Activated CD8-positive, alpha-beta T cell treated with anti-CD3 and anti-CD28 coated beads for 36 hours (primary cell): ENCODE results near the gene AGRN. TPM values are rescaled to one million over a fixed set of nuclear protein-coding genes. Genes with fewer than 3 reads are reported as not detected.
"Not testable (repeated sequence)": the region's sequence is repeated elsewhere in the genome, so short reads cannot be mapped to it uniquely, and the experiment has no call there.

Experiments used
- ATAC-seq: fragments of 200-7000 bp; cut with Tn5 transposase; one replicate; pipeline ENCODE4 v1.10.0; 2021; ENCODE audit warnings: mild to moderate bottlenecking, moderate library complexity
- CTCF ChIA-PET: fragments of 350-600 bp; sonication (Branson Sonifier 250); formaldehyde crosslinking; loops from one replicate; lab custom pipeline; 2021; ENCODE audit warnings: antibody characterized with exemption; lab: Charles Lee
- POLR2A ChIA-PET: fragments of 350-600 bp; sonication (Branson Sonifier 250); formaldehyde crosslinking; loops from one replicate; lab custom pipeline; 2021; ENCODE audit warnings: antibody characterized with exemption; lab: Charles Lee
- DNase-seq: peaks from one replicate; pipeline ENCODE4 v3.0.0-alpha.2; 2020
- H3K27ac Mint-ChIP-seq: one replicate; pipeline ENCODE4 v1.8.0; 2021; ENCODE audit warnings: mild to moderate bottlenecking, mixed read lengths
- H3K27me3 Mint-ChIP-seq: one replicate; pipeline ENCODE4 v1.8.0; 2021; ENCODE audit warnings: mixed read lengths
- H3K36me3 Mint-ChIP-seq: one replicate; pipeline ENCODE4 v1.8.0; 2021; ENCODE audit warnings: low read depth, mixed read lengths
- H3K4me1 Mint-ChIP-seq: one replicate; pipeline ENCODE4 v1.8.0; 2021; ENCODE audit warnings: low read depth, mixed read lengths
- H3K4me3 Mint-ChIP-seq: one replicate; pipeline ENCODE4 v1.8.0; 2021; ENCODE audit warnings: mild to moderate bottlenecking, moderate library complexity, mixed read lengths
- H3K9me3 Mint-ChIP-seq: one replicate; pipeline ENCODE4 v1.8.0; 2021; ENCODE audit warnings: mixed read lengths
- intact Hi-C: fragments of 100-400 bp; cut with micrococcal nuclease; formaldehyde crosslinking; loops from one replicate; pipeline ENCODE4 v1.10.0; 2022
- total RNA-seq, 2 experiments: library from RNA; stranded (reverse); gene quantifications; one replicate each; pipeline ENCODE4 v1.2.3, GENCODE V29; 2021
- TF ChIP-seq, protein P1 (sequence below): fragments of 200-600 bp; IDR thresholded peaks from one replicate; pipeline ENCODE4 v1.8.0; 2022; ENCODE audit warnings: antibody characterized with exemption, mild to moderate bottlenecking

AGRN gene
- total RNA-seq, 2 experiments from 2014 or later, result 64.9 to 68.0 TPM

DNA sequence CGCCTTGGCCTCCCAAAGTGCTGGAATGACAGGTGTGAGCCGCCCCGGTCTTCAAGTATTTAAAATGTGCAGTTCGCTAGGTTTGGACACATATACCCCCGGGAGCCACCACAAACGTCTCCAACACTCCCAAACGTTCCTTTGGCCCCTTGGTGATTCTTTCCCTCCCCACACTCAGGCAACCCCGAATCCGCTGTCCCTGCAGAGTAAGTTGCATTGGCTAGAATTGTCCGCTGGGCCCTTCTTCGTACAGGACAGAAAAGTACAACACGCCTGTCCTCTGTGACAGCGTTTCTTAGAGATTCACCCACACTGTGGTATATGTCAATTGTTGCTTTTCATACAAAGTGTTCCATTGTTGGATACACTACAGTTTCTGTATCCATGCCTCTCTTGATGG, 34.8 kb upstream of the AGRN start:
- H3K36me3 Mint-ChIP-seq, result no peaks in the 10 kb centered on the region
- H3K27ac Mint-ChIP-seq, result no peak overlapping the region
- TF ChIP-seq, protein P1, sequence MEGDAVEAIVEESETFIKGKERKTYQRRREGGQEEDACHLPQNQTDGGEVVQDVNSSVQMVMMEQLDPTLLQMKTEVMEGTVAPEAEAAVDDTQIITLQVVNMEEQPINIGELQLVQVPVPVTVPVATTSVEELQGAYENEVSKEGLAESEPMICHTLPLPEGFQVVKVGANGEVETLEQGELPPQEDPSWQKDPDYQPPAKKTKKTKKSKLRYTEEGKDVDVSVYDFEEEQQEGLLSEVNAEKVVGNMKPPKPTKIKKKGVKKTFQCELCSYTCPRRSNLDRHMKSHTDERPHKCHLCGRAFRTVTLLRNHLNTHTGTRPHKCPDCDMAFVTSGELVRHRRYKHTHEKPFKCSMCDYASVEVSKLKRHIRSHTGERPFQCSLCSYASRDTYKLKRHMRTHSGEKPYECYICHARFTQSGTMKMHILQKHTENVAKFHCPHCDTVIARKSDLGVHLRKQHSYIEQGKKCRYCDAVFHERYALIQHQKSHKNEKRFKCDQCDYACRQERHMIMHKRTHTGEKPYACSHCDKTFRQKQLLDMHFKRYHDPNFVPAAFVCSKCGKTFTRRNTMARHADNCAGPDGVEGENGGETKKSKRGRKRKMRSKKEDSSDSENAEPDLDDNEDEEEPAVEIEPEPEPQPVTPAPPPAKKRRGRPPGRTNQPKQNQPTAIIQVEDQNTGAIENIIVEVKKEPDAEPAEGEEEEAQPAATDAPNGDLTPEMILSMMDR, result no peak
- H3K9me3 Mint-ChIP-seq, result no peaks in the 10 kb centered on the region
- no peaks in the 10 kb centered on the region for H3K4me1 Mint-ChIP-seq
- ChIA-PET POLR2A (interaction anchor here (1.5 kb wide), 1 partner anchor 12 kb away, joined by 3 read pairs; no protein-coding TSS in a partner anchor), CTCF (interaction anchor here (0.9 to 4.6 kb wide), 12 partner anchors 8 to 306 kb away, joined by 3 to 37 read pairs (median 8); partner anchors contain the start of gene PLEKHN1)
- H3K4me3 Mint-ChIP-seq, result no peak overlapping the region
- no peak for DNase-seq
- H3K27me3 Mint-ChIP-seq, result peaks cover 33% of the 10 kb centered on the region
- no peak for ATAC-seq
- intact Hi-C loops, result no loop called here

DNA sequence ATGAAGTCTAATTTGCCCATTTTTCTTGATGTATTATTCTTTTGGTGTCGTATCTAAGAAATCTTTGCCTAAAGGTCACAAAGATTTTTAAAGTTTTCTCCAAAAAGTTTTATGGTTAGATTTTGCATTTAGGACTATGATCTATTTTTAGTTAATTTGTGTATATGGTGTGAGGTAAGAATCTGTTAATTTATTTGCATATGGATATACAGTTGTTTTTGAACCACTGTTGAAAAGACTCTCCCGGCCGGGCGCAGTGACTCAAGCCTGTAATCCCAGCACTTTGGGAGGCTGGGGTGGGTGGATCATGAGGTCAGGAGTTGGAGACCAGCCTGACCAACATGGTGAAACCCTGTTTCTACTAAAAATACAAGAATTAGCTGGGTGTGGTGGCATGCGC, 31.9 kb upstream of the AGRN start:
- intact Hi-C loops, ATAC-seq, DNase-seq, H3K9me3 Mint-ChIP-seq, H3K36me3 Mint-ChIP-seq, POLR2A ChIA-PET, H3K4me3 Mint-ChIP-seq, H3K27ac Mint-ChIP-seq: not testable (repeated sequence)
- CTCF ChIA-PET, result interaction anchor here (3.1 kb wide), 1 partner anchor 14 kb away, joined by 22 read pairs; no protein-coding TSS in a partner anchor
- peaks cover 13% of the 10 kb centered on the region for H3K4me1 Mint-ChIP-seq
- peaks cover 41% of the 10 kb centered on the region for H3K27me3 Mint-ChIP-seq

DNA sequence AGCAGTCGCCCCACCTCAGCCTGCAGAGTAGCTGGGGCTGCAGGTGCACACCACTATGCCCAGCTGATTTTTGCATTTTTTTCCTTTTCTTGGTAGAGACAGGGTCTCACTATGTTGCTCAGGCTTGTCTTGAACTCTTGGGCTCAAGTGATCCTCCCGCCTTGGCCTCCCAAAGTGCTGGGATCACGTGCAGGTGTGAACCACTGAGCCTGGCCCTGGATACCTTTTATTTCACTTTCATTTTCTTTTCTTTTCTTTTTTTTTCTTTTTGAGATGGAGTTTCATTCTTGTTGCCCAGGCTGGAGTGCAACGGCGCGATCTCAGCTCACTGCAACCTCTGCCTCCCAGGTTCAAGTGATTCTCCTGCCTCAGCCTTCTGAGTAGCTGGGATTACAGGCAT, 28.6 kb upstream of the AGRN start:
- ATAC-seq, H3K4me3 Mint-ChIP-seq, H3K36me3 Mint-ChIP-seq, H3K27ac Mint-ChIP-seq, DNase-seq, POLR2A ChIA-PET, intact Hi-C loops, H3K9me3 Mint-ChIP-seq: not testable (repeated sequence)
- peaks cover 33% of the 10 kb centered on the region for H3K27me3 Mint-ChIP-seq
- peaks cover 20% of the 10 kb centered on the region for H3K4me1 Mint-ChIP-seq
- CTCF ChIA-PET, result interaction anchor here (3.9 to 4.2 kb wide), 2 partner anchors 8 to 12 kb away, joined by 29 to 37 read pairs; no protein-coding TSS in a partner anchor

- POLR2A ChIA-PET, result interaction anchor here (0.9 to 2.1 kb wide), 3 partner anchors 11 to 73 kb away, joined by 3 to 6 read pairs (median 4); partner anchors contain the start of gene NOC2L
- ATAC-seq (no peak), DNase-seq (no peak)
- Mint-ChIP-seq H3K4me3 (no peak overlapping the region), H3K36me3 (no peaks in the 10 kb centered on the region), H3K9me3 (peaks cover 4% of the 10 kb centered on the region), H3K27ac (peak overlapping the region; percentile 42), H3K27me3 (peaks cover 31% of the 10 kb centered on the region), H3K4me1 (peaks cover 20% of the 10 kb centered on the region)
- TF ChIP-seq, protein P1, result no peak
- intact Hi-C loops, result no loop called here
- CTCF ChIA-PET, result interaction anchor here (3.9 to 4.2 kb wide), 2 partner anchors 8 to 11 kb away, joined by 29 to 37 read pairs; no protein-coding TSS in a partner anchor
These were observed 28.0 kb upstream of the AGRN start for GRCh38 chr1:991895-992294.

GRCh38 chr1:992362-992761, 27.6 kb upstream of the AGRN start:
- no peaks in the 10 kb centered on the region for H3K36me3 Mint-ChIP-seq
- peak overlapping the region; percentile 42 for H3K27ac Mint-ChIP-seq
- intact Hi-C loops, result no loop called here
- POLR2A ChIA-PET, result interaction anchor here (0.9 to 2.1 kb wide), 3 partner anchors 12 to 72 kb away, joined by 3 to 6 read pairs (median 4); partner anchors contain the start of gene NOC2L
- DNase-seq (no peak), ATAC-seq (peak; percentile 48)
- CTCF ChIA-PET, result interaction anchor here (1.0 to 4.2 kb wide), 5 partner anchors 9 to 71 kb away, joined by 3 to 37 read pairs (median 7); partner anchors contain the start of gene ISG15
- peaks cover 36% of the 10 kb centered on the region for H3K27me3 Mint-ChIP-seq
- TF ChIP-seq, protein P1, result no peak
- H3K9me3 Mint-ChIP-seq, result peaks cover 4% of the 10 kb centered on the region
- peaks cover 22% of the 10 kb centered on the region for H3K4me1 Mint-ChIP-seq
- H3K4me3 Mint-ChIP-seq, result no peak overlapping the region
